ENCODE results near the gene JAKMIP2. TPM values are rescaled to one million over a fixed set of nuclear protein-coding genes. Genes with fewer than 3 reads are reported as not detected.

JAKMIP2 gene
- total and polyA plus RNA-seq, 8 donors: 0.19 to 2.6 (median 0.67) TPM

DNA sequence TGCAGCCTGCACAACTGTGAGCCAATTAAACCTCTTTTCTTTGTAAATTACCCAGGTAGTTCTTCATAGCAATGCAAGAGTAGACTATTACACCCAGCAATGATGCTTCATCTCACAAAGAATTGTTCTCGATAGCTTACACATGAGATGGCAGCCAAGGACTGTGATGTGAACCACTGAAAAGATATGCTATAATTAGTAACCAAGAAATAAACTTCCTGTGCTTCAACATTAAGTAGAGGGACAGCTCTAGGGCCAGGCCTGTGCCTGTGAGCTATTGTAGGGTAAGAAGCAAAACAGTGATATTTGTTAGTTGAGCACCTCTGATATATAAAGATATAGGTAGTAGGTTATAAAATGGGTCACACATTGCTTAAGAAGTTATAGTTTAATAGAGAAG is 230.9 kb downstream of the JAKMIP2 start:
- ATAC-seq: no peak
- Histone ChIP-seq H3K27ac (no peak overlapping the region), H3K4me1 (no peaks in the 10 kb centered on the region), H3K4me3 (no peak overlapping the region), H3K27me3 (no peaks in the 10 kb centered on the region), H3K36me3 (no peaks in the 10 kb centered on the region), H3K9me3 (no peaks in the 10 kb centered on the region)
- 81 to 86% methylated on average over 1 of the region's 1 CpG for WGBS, 2 donors
- TF ChIP-seq, protein P1, sequence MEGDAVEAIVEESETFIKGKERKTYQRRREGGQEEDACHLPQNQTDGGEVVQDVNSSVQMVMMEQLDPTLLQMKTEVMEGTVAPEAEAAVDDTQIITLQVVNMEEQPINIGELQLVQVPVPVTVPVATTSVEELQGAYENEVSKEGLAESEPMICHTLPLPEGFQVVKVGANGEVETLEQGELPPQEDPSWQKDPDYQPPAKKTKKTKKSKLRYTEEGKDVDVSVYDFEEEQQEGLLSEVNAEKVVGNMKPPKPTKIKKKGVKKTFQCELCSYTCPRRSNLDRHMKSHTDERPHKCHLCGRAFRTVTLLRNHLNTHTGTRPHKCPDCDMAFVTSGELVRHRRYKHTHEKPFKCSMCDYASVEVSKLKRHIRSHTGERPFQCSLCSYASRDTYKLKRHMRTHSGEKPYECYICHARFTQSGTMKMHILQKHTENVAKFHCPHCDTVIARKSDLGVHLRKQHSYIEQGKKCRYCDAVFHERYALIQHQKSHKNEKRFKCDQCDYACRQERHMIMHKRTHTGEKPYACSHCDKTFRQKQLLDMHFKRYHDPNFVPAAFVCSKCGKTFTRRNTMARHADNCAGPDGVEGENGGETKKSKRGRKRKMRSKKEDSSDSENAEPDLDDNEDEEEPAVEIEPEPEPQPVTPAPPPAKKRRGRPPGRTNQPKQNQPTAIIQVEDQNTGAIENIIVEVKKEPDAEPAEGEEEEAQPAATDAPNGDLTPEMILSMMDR (IDR thresholded peaks at IDR 0.05): no peak
- intact Hi-C loops (cut with DNase I): loop anchor here in 1 of 3 donors (10.0 kb wide), 1 partner anchor 97 kb away; no protein-coding TSS in a partner anchor
- no peak for FAIRE-seq
- DNase-seq: no peak

- intact Hi-C loops (cut with DNase I): no loop called here
- H3K4me1 ChIP-seq: no peaks in the 10 kb centered on the region
- H3K9me3 ChIP-seq: no peaks in the 10 kb centered on the region
- no peaks in the 10 kb centered on the region for H3K27me3 ChIP-seq
- DNase-seq (no peak), ATAC-seq (peak in 1 of 4 donors; percentile 35), FAIRE-seq (no peak)
- TF ChIP-seq, protein P1 (IDR thresholded peaks at IDR 0.05): no peak
- WGBS, 2 donors: 56 to 70% methylated on average over 3 of the region's 3 CpGs
- H3K27ac ChIP-seq: no peak overlapping the region
- H3K36me3 ChIP-seq: no peaks in the 10 kb centered on the region
- no peak overlapping the region for H3K4me3 ChIP-seq
Observed at GRCh38 chr5:147547730-147548129, 234.8 kb downstream of the JAKMIP2 start.

DNA sequence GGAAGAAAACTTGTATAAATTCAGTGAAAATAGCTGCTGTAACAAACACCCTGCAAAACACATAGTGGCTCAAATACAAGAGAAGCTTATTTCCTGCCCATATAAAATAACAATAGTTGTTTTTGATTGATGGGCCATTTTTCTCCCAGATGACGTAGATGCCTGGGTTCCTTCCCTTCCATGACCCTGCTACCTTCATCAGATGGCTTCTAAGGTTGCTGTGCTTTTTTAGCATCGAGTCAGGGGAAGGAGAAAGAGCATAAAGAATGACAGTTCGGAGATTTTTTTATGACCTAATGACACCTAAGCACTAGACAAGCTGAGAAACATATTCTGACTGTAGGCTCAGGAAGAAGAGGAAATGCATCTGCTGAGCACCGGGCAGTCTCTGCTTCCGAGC is 238.0 kb downstream of the JAKMIP2 start:
- DNase-seq: no peak
- intact Hi-C loops (cut with DNase I): no loop called here
- ATAC-seq: no peak
- Histone ChIP-seq H3K27ac (no peak overlapping the region), H3K27me3 (no peaks in the 10 kb centered on the region), H3K4me1 (no peaks in the 10 kb centered on the region), H3K36me3 (no peaks in the 10 kb centered on the region), H3K9me3 (no peaks in the 10 kb centered on the region), H3K4me3 (no peak overlapping the region)
- TF ChIP-seq, protein P1 (IDR thresholded peaks at IDR 0.05): no peak
- no peak for FAIRE-seq
- 66 to 77% methylated on average over 5 of the region's 5 CpGs for WGBS, 2 donors

GRCh38 chr5:147539053-147539452 is 243.5 kb downstream of the JAKMIP2 start:
- Histone ChIP-seq H3K9me3 (no peaks in the 10 kb centered on the region), H3K27me3 (no peaks in the 10 kb centered on the region), H3K4me3 (no peak overlapping the region), H3K4me1 (no peaks in the 10 kb centered on the region), H3K36me3 (no peaks in the 10 kb centered on the region), H3K27ac (no peak overlapping the region)
- no peak for DNase-seq
- intact Hi-C loops (cut with DNase I): no loop called here
- 33 to 60% methylated on average over 1 of the region's 1 CpG for WGBS, 2 donors
- ATAC-seq: peak in 1 of 4 donors; percentile 39
- FAIRE-seq: no peak
- TF ChIP-seq, protein P1 (IDR thresholded peaks at IDR 0.05): no peak

DNA sequence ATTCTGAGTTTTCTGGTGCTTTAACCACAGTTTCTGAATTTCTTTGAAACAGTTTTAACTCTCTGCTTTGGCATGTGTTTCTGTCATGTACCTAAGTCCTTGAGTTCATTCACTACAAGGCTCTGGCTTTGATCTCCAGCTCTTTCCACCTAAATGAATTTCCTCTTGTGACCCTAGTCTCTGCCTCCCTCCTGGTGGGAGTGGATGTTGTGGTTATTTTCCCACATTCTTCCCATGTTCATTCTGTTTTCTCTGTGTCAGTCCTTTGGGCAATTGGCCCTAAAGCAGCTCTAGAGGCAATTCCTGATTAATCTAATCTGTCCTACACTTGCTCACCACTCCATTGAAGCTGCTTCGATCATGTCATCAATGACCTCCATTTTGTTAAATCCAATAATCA is 244.3 kb downstream of the JAKMIP2 start:
- 86% methylated on average over 1 of the region's 1 CpG for WGBS, 2 donors
- DNase-seq (no peak), ATAC-seq (no peak), FAIRE-seq (no peak)
- H3K9me3 ChIP-seq: no peaks in the 10 kb centered on the region
- H3K27ac ChIP-seq: no peak overlapping the region
- H3K36me3 ChIP-seq: no peaks in the 10 kb centered on the region
- H3K27me3 ChIP-seq: no peaks in the 10 kb centered on the region
- no peaks in the 10 kb centered on the region for H3K4me1 ChIP-seq
- TF ChIP-seq, protein P1 (IDR thresholded peaks at IDR 0.05): no peak
- no peak overlapping the region for H3K4me3 ChIP-seq
- intact Hi-C loops (cut with DNase I): no loop called here

Other genes with a start within 250 kb of the JAKMIP2 start
- over 10,000 TPM; 18,043 to 26,066 (median 20,523) TPM for gene SPINK1, start 48.9 kb upstream of the JAKMIP2 start, total RNA-seq
- over 10,000 TPM in 1 of 2 donors, 1,000 to 10,000 TPM in 1; 5,539 to 23,743 TPM for gene SPINK1, start 48.9 kb upstream of the JAKMIP2 start, polyA plus RNA-seq
- under 1 TPM in 2 of 6 donors, not detected in 4; 0.24 to 0.76 TPM for gene SCGB3A2, start 96.0 kb upstream of the JAKMIP2 start, total RNA-seq
- gene SCGB3A2, start 96.0 kb upstream of the JAKMIP2 start, polyA plus RNA-seq: not detected
- gene C5orf46, start 123.8 kb upstream of the JAKMIP2 start, total RNA-seq: 1 to 10 TPM in 1 of 6 donors, under 1 TPM in 1, not detected in 4; 0.47 to 2.3 TPM
- 1 to 10 TPM in 1 of 2 donors, not detected in 1; 1.8 TPM for gene C5orf46, start 123.8 kb upstream of the JAKMIP2 start, polyA plus RNA-seq